Epithelial cell of esophagus (primary cell): ENCODE results near the gene FHL1.

Experiments used
- DNase-seq: peaks from one replicate; pipeline ENCODE4 v3.0.0; 2010; ENCODE audit warnings: low read depth
- H3K4me3 ChIP-seq: 2 replicates; pipeline ENCODE4 v1.5.1; 2011; ENCODE audit warnings: mild to moderate bottlenecking, low read length, control low read depth
- CTCF ChIP-seq: IDR thresholded peaks from 2 replicates; pipeline ENCODE4 v1.5.1; 2011; ENCODE audit warnings: low read depth, mild to moderate bottlenecking, low read length, control low read depth, inconsistent platforms; ENCODE audit not compliant: insufficient read depth; ENCODE audit errors: missing control alignments

The FHL1 gene

GRCh38 chrX:136185401-136186022 lies 38.2 kb downstream of the FHL1 start:
- TF ChIP-seq CTCF: no peak
- no peak for DNase-seq
- no peak overlapping the region for H3K4me3 ChIP-seq

GRCh38 chrX:136186023-136186413 lies 38.7 kb downstream of the FHL1 start:
- DNase-seq: no peak
- no peak overlapping the region for H3K4me3 ChIP-seq

GRCh38 chrX:136189222-136189621 lies 41.9 kb downstream of the FHL1 start:
- H3K4me3 ChIP-seq: no peak overlapping the region
- no peak for DNase-seq
- no peak for TF ChIP-seq CTCF

More at GRCh38 chrX:136186023-136186413, 38.7 kb downstream of the FHL1 start:
- no peak for TF ChIP-seq CTCF

GRCh38 chrX:136190038-136190713 lies 42.8 kb downstream of the FHL1 start:
- DNase-seq: no peak
- TF ChIP-seq CTCF: no peak
- H3K4me3 ChIP-seq: no peak overlapping the region

GRCh38 chrX:136191171-136191570 lies 43.8 kb downstream of the FHL1 start:
- H3K4me3 ChIP-seq: no peak overlapping the region
- TF ChIP-seq CTCF: no peak
- DNase-seq: no peak

- no peak for TF ChIP-seq CTCF
- H3K4me3 ChIP-seq: no peak overlapping the region
- DNase-seq: no peak
Observed at GRCh38 chrX:136192135-136192534, 44.8 kb downstream of the FHL1 start.

GRCh38 chrX:136192839-136193414 lies 45.6 kb downstream of the FHL1 start:
- no peak for TF ChIP-seq CTCF
- no peak for DNase-seq
- no peak overlapping the region for H3K4me3 ChIP-seq
